ENCODE data around the gene ADARB1.
A peak's percentile ranks its signal among the peaks of the same experiment; 100 is the strongest.
"Not testable (repeated sequence)": the region's sequence is repeated elsewhere in the genome, so short reads cannot be mapped to it uniquely, and the experiment has no call there.

The ADARB1 gene

GRCh38 chr21:45140346-45140940, 66.1 kb downstream of the ADARB1 start:
- Histone ChIP-seq H3K79me2 (no peaks in the 10 kb centered on the region), H3K9ac (no peak overlapping the region), H3K4me2 (ENCODE audit: low read length) (no peak overlapping the region), H3K27ac (no peak overlapping the region), H2AFZ (no peak overlapping the region), H3K4me3 (ENCODE audit: low read depth, low read length) (no peak overlapping the region), H3K4me1 (no peaks in the 10 kb centered on the region), H3K36me3 (ENCODE audit: control insufficient read depth, insufficient read depth, low read length) (no peaks in the 10 kb centered on the region), H3K9me3 (ENCODE audit: control insufficient read depth, low read length) (no peaks in the 10 kb centered on the region), H3K27me3 (ENCODE audit: control insufficient read depth, insufficient read depth, low read length) (no peaks in the 10 kb centered on the region)
- peak; percentile 59 for TF ChIP-seq CTCF (IDR thresholded peaks at IDR 0.05)

- not testable (repeated sequence) for H3K4me1 ChIP-seq
These were observed 66.6 kb downstream of the ADARB1 start for GRCh38 chr21:45140944-45141343.

GRCh38 chr21:45141507-45141906, 67.1 kb downstream of the ADARB1 start:
- Histone ChIP-seq H3K27me3 (ENCODE audit: control insufficient read depth, insufficient read depth, low read length) (no peaks in the 10 kb centered on the region), H3K9me3 (ENCODE audit: control insufficient read depth, low read length) (no peaks in the 10 kb centered on the region), H3K4me1 (no peaks in the 10 kb centered on the region), H3K27ac (no peak overlapping the region), H3K4me3 (ENCODE audit: low read depth, low read length) (no peak overlapping the region), H3K4me2 (ENCODE audit: low read length) (no peak overlapping the region), H2AFZ (no peak overlapping the region), H3K36me3 (ENCODE audit: control insufficient read depth, insufficient read depth, low read length) (no peaks in the 10 kb centered on the region), H3K79me2 (no peaks in the 10 kb centered on the region), H3K9ac (no peak overlapping the region)
- no peak for TF ChIP-seq CTCF (IDR thresholded peaks at IDR 0.05)

More at GRCh38 chr21:45140944-45141343, 66.6 kb downstream of the ADARB1 start:
- H3K27me3 ChIP-seq (ENCODE audit: control insufficient read depth, insufficient read depth, low read length); H3K9ac ChIP-seq; H2AFZ ChIP-seq; H3K79me2 ChIP-seq; H3K4me3 ChIP-seq (ENCODE audit: low read depth, low read length); H3K9me3 ChIP-seq (ENCODE audit: control insufficient read depth, low read length); H3K36me3 ChIP-seq (ENCODE audit: control insufficient read depth, insufficient read depth, low read length); H3K4me2 ChIP-seq (ENCODE audit: low read length); H3K27ac ChIP-seq: not testable (repeated sequence)

GRCh38 chr21:45142469-45143308, 68.3 kb downstream of the ADARB1 start:
- H3K27me3 ChIP-seq (ENCODE audit: control insufficient read depth, insufficient read depth, low read length): no peaks in the 10 kb centered on the region
- H3K9ac ChIP-seq: no peak overlapping the region
- TF ChIP-seq CTCF (IDR thresholded peaks at IDR 0.05): no peak
- H3K4me2 ChIP-seq (ENCODE audit: low read length): no peak overlapping the region
- H2AFZ ChIP-seq: no peak overlapping the region
- H3K36me3 ChIP-seq (ENCODE audit: control insufficient read depth, insufficient read depth, low read length): no peaks in the 10 kb centered on the region
- H3K79me2 ChIP-seq: no peaks in the 10 kb centered on the region
- H3K9me3 ChIP-seq (ENCODE audit: control insufficient read depth, low read length): no peaks in the 10 kb centered on the region
- H3K27ac ChIP-seq: no peak overlapping the region
- H3K4me1 ChIP-seq: no peaks in the 10 kb centered on the region
- no peak overlapping the region for H3K4me3 ChIP-seq (ENCODE audit: low read depth, low read length)

- H3K4me1 ChIP-seq: no peaks in the 10 kb centered on the region
- no peak overlapping the region for H3K4me2 ChIP-seq (ENCODE audit: low read length)
- H3K79me2 ChIP-seq: no peaks in the 10 kb centered on the region
- no peak overlapping the region for H3K4me3 ChIP-seq (ENCODE audit: low read depth, low read length)
- no peaks in the 10 kb centered on the region for H3K36me3 ChIP-seq (ENCODE audit: control insufficient read depth, insufficient read depth, low read length)
- no peak overlapping the region for H2AFZ ChIP-seq
- H3K9ac ChIP-seq: no peak overlapping the region
- TF ChIP-seq CTCF (IDR thresholded peaks at IDR 0.05): no peak
- H3K27me3 ChIP-seq (ENCODE audit: control insufficient read depth, insufficient read depth, low read length): no peaks in the 10 kb centered on the region
- H3K27ac ChIP-seq: no peak overlapping the region
- no peaks in the 10 kb centered on the region for H3K9me3 ChIP-seq (ENCODE audit: control insufficient read depth, low read length)
These were observed 69.5 kb downstream of the ADARB1 start for GRCh38 chr21:45143855-45144254.
